Measurements from ENCODE around the gene RALY. TPM values are rescaled to one million over a fixed set of nuclear protein-coding genes. Genes with fewer than 3 reads are reported as not detected.

Gene RALY
- total RNA-seq, 1 donor from 2014 or later, result 123 TPM

DNA sequence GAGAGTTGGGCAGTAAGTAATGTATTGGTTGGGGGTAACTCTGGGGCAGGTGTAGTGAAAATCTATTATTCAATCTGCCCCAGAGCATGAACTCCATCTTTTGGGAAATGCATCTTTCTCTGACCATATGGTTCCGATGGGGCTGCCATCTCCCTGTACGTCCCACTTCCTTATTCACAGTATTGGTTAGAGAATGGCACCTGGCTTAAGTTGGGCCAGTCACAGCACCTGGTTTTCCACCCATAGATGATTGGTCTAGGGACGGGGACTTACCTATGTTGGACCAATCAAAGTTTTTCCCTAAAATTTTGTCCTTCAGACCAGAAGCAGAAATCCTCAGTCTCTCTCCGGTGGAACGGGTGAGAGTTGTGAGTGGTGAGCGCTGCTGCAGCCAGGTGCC, 2.2 kb upstream of the RALY start:
- TF ChIP-seq, protein P1, sequence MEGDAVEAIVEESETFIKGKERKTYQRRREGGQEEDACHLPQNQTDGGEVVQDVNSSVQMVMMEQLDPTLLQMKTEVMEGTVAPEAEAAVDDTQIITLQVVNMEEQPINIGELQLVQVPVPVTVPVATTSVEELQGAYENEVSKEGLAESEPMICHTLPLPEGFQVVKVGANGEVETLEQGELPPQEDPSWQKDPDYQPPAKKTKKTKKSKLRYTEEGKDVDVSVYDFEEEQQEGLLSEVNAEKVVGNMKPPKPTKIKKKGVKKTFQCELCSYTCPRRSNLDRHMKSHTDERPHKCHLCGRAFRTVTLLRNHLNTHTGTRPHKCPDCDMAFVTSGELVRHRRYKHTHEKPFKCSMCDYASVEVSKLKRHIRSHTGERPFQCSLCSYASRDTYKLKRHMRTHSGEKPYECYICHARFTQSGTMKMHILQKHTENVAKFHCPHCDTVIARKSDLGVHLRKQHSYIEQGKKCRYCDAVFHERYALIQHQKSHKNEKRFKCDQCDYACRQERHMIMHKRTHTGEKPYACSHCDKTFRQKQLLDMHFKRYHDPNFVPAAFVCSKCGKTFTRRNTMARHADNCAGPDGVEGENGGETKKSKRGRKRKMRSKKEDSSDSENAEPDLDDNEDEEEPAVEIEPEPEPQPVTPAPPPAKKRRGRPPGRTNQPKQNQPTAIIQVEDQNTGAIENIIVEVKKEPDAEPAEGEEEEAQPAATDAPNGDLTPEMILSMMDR (IDR thresholded peaks at IDR 0.05), result no peak
- TF ChIP-seq POLR2AphosphoS5 (IDR thresholded peaks at IDR 0.05; ENCODE audit: insufficient read depth in 1 of 2, low read depth in 1 of 2) (no peak), POLR2A (IDR thresholded peaks at IDR 0.05) (no peak)
- intact Hi-C loops (cut with DNase I), result no loop called here
- Histone ChIP-seq H3K4me3 (no peak overlapping the region), H3K27ac (no peak overlapping the region), H3K4me1 (peaks cover 30% of the 10 kb centered on the region), H3K27me3 (no peaks in the 10 kb centered on the region), H3K36me3 (no peaks in the 10 kb centered on the region), H3K9me3 (no peaks in the 10 kb centered on the region)
- DNase-seq (ENCODE audit: extremely low spot score in 2 of 2), result no peak

DNA sequence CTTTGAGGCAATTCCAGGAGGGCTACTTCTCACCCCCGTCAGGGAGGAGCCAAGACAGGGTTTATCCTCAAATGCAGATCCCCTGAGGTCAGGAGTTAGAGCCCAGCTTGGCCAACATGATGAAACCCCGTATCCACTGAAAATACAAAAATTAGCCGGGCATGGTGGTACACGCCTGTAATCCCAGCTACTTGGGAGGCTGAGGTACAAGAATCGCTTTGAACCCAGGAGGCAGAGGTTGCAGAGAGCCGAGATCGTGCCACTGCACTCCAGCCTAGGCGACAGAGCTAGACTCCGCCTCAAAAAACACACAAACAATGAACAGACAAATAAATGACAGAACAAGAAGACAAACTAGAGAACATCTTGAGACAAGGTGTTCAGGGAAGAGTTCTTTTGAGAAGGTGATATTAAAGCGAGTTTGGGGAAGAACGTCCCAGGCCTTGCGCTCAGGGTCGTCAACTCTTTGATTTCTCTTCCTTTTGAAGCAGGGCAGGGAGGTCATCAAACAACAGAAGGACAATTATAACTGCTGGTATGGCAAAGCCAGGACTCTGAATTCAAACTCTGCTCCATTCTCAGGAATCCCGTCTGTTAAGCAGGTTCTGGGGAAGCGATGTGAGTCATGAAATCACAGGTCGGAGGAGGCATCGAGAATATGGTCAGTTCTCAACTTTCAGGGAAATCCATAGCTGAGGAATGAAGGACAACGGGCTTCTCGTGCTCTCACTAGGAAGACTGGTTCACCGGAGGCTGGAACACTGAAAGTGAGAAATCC, 1.4 kb upstream of the RALY start:
- peaks cover 38% of the 10 kb centered on the region for H3K4me1 ChIP-seq
- H3K27ac ChIP-seq, result no peak overlapping the region
- no peak for DNase-seq (ENCODE audit: extremely low spot score in 2 of 2)
- H3K36me3 ChIP-seq, result no peaks in the 10 kb centered on the region
- H3K9me3 ChIP-seq, result no peaks in the 10 kb centered on the region
- no peaks in the 10 kb centered on the region for H3K27me3 ChIP-seq
- TF ChIP-seq, protein P1 (IDR thresholded peaks at IDR 0.05), result no peak
- TF ChIP-seq POLR2AphosphoS5 (IDR thresholded peaks at IDR 0.05; ENCODE audit: insufficient read depth in 1 of 2, low read depth in 1 of 2), result no peak
- no peak for TF ChIP-seq POLR2A (IDR thresholded peaks at IDR 0.05)
- intact Hi-C loops (cut with DNase I), result no loop called here
- H3K4me3 ChIP-seq, result peak overlapping the region; percentile 72 to 97

DNA sequence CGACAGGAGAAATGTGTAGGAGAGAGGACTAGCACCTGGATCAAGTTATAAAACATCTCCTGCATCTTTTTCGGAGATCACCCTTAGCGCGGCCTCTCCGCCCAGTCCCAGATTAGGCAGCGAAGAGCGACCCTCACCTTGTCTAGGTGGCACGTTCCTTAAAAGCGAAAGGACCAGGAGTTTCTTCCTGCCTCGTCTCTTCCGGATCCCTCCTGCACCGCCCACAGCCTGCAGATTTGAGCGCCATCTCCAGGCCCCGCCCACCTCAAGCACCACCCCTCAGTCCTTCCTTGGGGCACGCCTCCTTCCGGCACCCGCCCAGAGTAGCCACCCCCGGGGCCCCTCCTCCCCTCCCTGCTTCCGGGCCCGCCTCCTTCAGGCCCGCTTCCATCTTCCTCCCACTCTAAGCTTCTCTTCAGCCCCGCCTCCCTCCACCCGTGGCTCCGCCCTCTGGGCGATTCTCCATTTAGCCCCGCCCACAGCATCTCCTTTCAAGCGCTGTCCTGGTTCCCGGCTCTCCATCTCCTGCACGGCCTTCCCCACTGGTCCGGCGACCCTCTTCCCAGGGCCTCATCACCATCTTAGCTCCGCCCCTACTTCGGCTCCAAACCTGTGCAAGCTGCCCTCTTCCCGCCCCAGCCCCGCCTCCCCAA, 662 bp upstream of the RALY start:
- peak overlapping the region; percentile 72 to 97 for H3K4me3 ChIP-seq
- TF ChIP-seq POLR2A (IDR thresholded peaks at IDR 0.05), result no peak
- peak; percentile 78 to 80 for TF ChIP-seq POLR2AphosphoS5 (IDR thresholded peaks at IDR 0.05; ENCODE audit: insufficient read depth in 1 of 2, low read depth in 1 of 2)
- no peaks in the 10 kb centered on the region for H3K27me3 ChIP-seq
- intact Hi-C loops (cut with DNase I), result no loop called here
- H3K27ac ChIP-seq, result peak overlapping the region; percentile 98
- no peaks in the 10 kb centered on the region for H3K36me3 ChIP-seq
- no peaks in the 10 kb centered on the region for H3K9me3 ChIP-seq
- peaks cover 45% of the 10 kb centered on the region for H3K4me1 ChIP-seq
- DNase-seq (ENCODE audit: extremely low spot score in 2 of 2), result peak; percentile 99

DNA sequence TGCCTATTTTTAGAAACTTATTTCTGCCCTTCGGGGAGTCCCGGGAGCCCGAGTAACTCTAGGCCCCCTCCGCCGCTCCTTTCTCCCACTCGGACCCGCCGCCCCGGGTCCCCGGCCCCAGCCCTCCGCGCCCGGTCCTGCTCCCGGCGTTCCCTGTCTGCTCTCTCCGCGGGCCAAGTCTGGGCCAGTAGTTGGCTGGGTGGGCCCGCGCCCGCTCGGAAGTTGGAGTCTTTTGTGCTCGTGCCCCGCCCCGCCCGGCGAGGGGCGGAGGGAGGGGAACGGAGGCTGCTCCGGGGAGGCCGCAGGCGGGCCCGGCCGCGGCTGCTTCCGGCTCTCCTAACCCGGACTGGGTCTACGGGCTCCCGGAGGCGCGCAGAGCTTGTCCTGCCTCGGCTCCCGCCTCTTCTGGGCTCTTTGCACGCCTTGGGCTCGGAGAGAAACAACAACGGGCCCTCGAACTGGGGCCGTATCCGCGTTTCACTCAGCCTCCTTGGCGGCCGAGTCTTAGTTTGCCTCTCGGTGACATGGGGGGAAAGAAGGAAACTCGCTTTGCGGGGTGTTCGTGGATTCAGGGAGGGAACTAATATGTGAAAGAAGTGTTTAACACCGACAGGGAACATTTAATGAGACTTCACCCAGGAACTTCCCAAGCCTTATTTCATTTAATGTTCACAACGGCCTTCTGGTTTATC, 657 bp downstream of the RALY start:
- intact Hi-C loops (cut with DNase I), result no loop called here
- H3K4me1 ChIP-seq, result peaks cover 59% of the 10 kb centered on the region

More for the DNA sequence above, 657 bp downstream of the RALY start:
- DNase-seq (ENCODE audit: extremely low spot score in 2 of 2), result no peak
- TF ChIP-seq, protein P1 (IDR thresholded peaks at IDR 0.05), result no peak
- TF ChIP-seq POLR2A (IDR thresholded peaks at IDR 0.05), result no peak
- peak in 1 of 2 donors; percentile 77 for TF ChIP-seq POLR2AphosphoS5 (IDR thresholded peaks at IDR 0.05; ENCODE audit: insufficient read depth in 1 of 2, low read depth in 1 of 2)
- Histone ChIP-seq H3K4me3 (peak overlapping the region; percentile 72 to 97), H3K36me3 (no peaks in the 10 kb centered on the region), H3K27me3 (no peaks in the 10 kb centered on the region), H3K27ac (peak overlapping the region; percentile 98), H3K9me3 (no peaks in the 10 kb centered on the region)
